ENCODE data around the gene TOR1AIP2.

DNA sequence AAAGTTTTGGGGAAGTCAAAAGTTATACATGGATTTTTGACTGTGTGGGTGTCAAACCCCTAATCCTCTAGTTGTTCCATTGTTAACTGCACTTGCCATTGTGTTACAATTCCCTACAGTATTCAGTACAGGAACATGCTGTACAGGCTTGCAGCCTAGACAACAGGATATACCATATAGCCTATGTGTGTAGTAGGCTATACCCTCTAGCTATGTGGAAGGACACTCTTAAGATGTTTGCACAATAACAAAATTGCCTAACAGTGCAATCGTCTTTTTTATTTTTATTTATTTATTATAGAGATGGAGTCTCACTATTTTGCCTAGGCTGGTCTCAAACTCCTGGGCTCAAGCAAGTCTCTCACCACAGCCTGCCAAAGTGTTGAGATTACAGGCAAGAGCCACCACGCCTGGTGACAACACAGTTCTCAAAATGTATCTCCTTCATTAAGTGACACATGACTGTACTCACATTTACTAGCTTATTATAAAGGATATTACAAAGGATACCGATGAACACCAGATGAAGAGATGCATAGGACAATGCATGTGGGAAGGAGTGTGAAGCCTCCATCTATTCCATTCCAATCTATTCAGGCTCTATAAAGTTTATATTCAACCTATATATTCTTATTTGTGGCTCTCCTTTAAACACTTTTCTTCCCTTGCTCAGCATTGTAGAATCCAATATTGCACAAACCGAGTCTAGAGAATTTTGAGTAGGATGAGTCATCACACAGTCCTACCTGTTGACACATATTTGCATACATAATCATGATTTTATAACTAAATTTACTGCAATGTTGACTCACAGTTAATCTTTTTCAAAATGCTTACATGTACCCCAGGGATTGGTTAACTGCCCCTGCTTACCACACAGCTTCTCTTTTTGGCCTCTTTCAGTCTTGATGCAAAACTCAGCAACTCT is 48.6 kb upstream of the TOR1AIP2 start:
- TF ChIP-seq, protein P1, sequence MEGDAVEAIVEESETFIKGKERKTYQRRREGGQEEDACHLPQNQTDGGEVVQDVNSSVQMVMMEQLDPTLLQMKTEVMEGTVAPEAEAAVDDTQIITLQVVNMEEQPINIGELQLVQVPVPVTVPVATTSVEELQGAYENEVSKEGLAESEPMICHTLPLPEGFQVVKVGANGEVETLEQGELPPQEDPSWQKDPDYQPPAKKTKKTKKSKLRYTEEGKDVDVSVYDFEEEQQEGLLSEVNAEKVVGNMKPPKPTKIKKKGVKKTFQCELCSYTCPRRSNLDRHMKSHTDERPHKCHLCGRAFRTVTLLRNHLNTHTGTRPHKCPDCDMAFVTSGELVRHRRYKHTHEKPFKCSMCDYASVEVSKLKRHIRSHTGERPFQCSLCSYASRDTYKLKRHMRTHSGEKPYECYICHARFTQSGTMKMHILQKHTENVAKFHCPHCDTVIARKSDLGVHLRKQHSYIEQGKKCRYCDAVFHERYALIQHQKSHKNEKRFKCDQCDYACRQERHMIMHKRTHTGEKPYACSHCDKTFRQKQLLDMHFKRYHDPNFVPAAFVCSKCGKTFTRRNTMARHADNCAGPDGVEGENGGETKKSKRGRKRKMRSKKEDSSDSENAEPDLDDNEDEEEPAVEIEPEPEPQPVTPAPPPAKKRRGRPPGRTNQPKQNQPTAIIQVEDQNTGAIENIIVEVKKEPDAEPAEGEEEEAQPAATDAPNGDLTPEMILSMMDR (IDR thresholded peaks at IDR 0.05; ENCODE audit: low read length) = no peak
- no peak for TF ChIP-seq EZH2 (IDR thresholded peaks at IDR 0.05; ENCODE audit: borderline replicate concordance, low read length)

Data from OCI-LY1 (cell line).